SK-N-SH treated with all-trans-retinoic acid at 6 μM for 48 hours (cell line): ENCODE data around the gene CPEB3.

Source experiments
- ATAC-seq: fragments of 200-7000 bp; cut with Tn5 transposase; 3 replicates; pipeline ENCODE4 v1.9.1; 2020; ENCODE audit warnings: mild to moderate bottlenecking, moderate library complexity
- ARNTL ChIP-seq: fragments of 450-650 bp; formaldehyde crosslinking; IDR thresholded peaks from 2 replicates; pipeline ENCODE4 v1.5.0; 2020; ENCODE audit warnings: low read depth, mild to moderate bottlenecking, moderate library complexity, borderline replicate concordance
- BACH2 ChIP-seq: fragments of 250-450 bp; sonication (Bioruptor Pico); IDR thresholded peaks from 2 replicates; pipeline ENCODE4 v1.9.0; 2021; ENCODE audit warnings: mild to moderate bottlenecking, borderline replicate concordance
- CREB5 ChIP-seq: fragments of 250-450 bp; sonication (Bioruptor Pico); IDR thresholded peaks from 2 replicates; pipeline ENCODE4 v1.5.1; 2020; ENCODE audit warnings: low read depth, mild to moderate bottlenecking, moderate library complexity
- CSDC2 ChIP-seq: fragments of 250-450 bp; sonication (Bioruptor Pico); IDR thresholded peaks from 2 replicates; pipeline ENCODE4 v1.5.0; 2020; ENCODE audit warnings: mild to moderate bottlenecking, moderate library complexity
- CSRNP3 ChIP-seq: fragments of 250-450 bp; sonication (Bioruptor Pico); IDR thresholded peaks from 2 replicates; pipeline ENCODE4 v1.5.1; 2021; ENCODE audit warnings: mild to moderate bottlenecking, moderate library complexity
- ESRRG ChIP-seq: fragments of 250-450 bp; sonication (Bioruptor Pico); IDR thresholded peaks from 2 replicates; pipeline ENCODE4 v1.6.1; 2021; ENCODE audit warnings: mild to moderate bottlenecking
- GLIS3 ChIP-seq: fragments of 250-450 bp; sonication (Bioruptor Pico); IDR thresholded peaks from 2 replicates; pipeline ENCODE4 v1.5.0; 2020; ENCODE audit warnings: mild to moderate bottlenecking, moderate library complexity
- ISL1 ChIP-seq: fragments of 250-450 bp; sonication (Bioruptor Pico); IDR thresholded peaks from 2 replicates; pipeline ENCODE4 v2.1.2; 2022; ENCODE audit warnings: mild to moderate bottlenecking, moderate library complexity
- OSR1 ChIP-seq: fragments of 250-450 bp; sonication (Bioruptor Pico); IDR thresholded peaks from 2 replicates; pipeline ENCODE4 v1.8.0; 2022; ENCODE audit warnings: moderate library complexity, mild to moderate bottlenecking, inconsistent platforms
- PATZ1 ChIP-seq: fragments of 250-450 bp; sonication (Bioruptor Pico); IDR thresholded peaks from 2 replicates; pipeline ENCODE4 v1.8.0; 2020; ENCODE audit warnings: mild to moderate bottlenecking, moderate library complexity, borderline replicate concordance
- PPARA ChIP-seq: fragments of 250-450 bp; sonication (Bioruptor Pico); IDR thresholded peaks from 2 replicates; pipeline ENCODE4 v1.5.0; 2020; ENCODE audit warnings: mild to moderate bottlenecking, borderline replicate concordance
- RARB ChIP-seq: fragments of 250-450 bp; sonication (Bioruptor Pico); IDR thresholded peaks from 2 replicates; pipeline ENCODE4 v1.8.0; 2021; ENCODE audit warnings: mild to moderate bottlenecking, moderate library complexity
- SNAI2 ChIP-seq: fragments of 250-450 bp; sonication (Bioruptor Pico); IDR thresholded peaks from 2 replicates; pipeline ENCODE4 v1.5.0; 2020; ENCODE audit warnings: mild to moderate bottlenecking, moderate library complexity
- TCF4 ChIP-seq: fragments of 250-450 bp; sonication (Bioruptor Pico); IDR thresholded peaks from 2 replicates; pipeline ENCODE4 v1.8.0; 2021; ENCODE audit warnings: mild to moderate bottlenecking, moderate library complexity, borderline replicate concordance
- TOX ChIP-seq: fragments of 250-450 bp; sonication (Bioruptor Pico); IDR thresholded peaks from 2 replicates; pipeline ENCODE4 v1.8.0; 2021; ENCODE audit warnings: mild to moderate bottlenecking, moderate library complexity, borderline replicate concordance
- TSHZ2 ChIP-seq: fragments of 250-450 bp; sonication (Bioruptor Pico); IDR thresholded peaks from 2 replicates; pipeline ENCODE4 v1.5.0; 2020; ENCODE audit warnings: mild to moderate bottlenecking, moderate library complexity
- ZC3H10 ChIP-seq: fragments of 250-450 bp; sonication (Bioruptor Pico); IDR thresholded peaks from 2 replicates; pipeline ENCODE4 v1.5.1; 2021; ENCODE audit warnings: mild to moderate bottlenecking, moderate library complexity
- ZFP3 ChIP-seq: fragments of 250-450 bp; sonication (Bioruptor Pico); IDR thresholded peaks from 2 replicates; pipeline ENCODE4 v1.5.0; 2020; ENCODE audit warnings: mild to moderate bottlenecking, moderate library complexity
- ZFP30 ChIP-seq: fragments of 450-650 bp; formaldehyde crosslinking; IDR thresholded peaks from 2 replicates; pipeline ENCODE4 v1.5.0; 2022; ENCODE audit warnings: mild to moderate bottlenecking, moderate library complexity
- ZNF565 ChIP-seq: fragments of 450-650 bp; formaldehyde crosslinking; conservative IDR thresholded peaks from 2 replicates; pipeline ENCODE4 v1.5.0; 2020; ENCODE audit warnings: low read depth, mild to moderate bottlenecking, moderate library complexity
- ZNF70 ChIP-seq: fragments of 450-650 bp; formaldehyde crosslinking; IDR thresholded peaks from 2 replicates; pipeline ENCODE4 v1.5.0; 2020; ENCODE audit warnings: mild to moderate bottlenecking, moderate library complexity
- ZNF8 ChIP-seq: fragments of 450-650 bp; formaldehyde crosslinking; IDR thresholded peaks from 2 replicates; pipeline ENCODE4 v1.5.0; 2020; ENCODE audit warnings: mild to moderate bottlenecking, moderate library complexity
- TF ChIP-seq, protein P1 (sequence below): fragments of 250-450 bp; sonication (Bioruptor Pico); IDR thresholded peaks from 2 replicates; pipeline ENCODE4 v1.8.0; 2021; ENCODE audit warnings: low read depth, mild to moderate bottlenecking, moderate library complexity, borderline replicate concordance

Gene CPEB3

DNA sequence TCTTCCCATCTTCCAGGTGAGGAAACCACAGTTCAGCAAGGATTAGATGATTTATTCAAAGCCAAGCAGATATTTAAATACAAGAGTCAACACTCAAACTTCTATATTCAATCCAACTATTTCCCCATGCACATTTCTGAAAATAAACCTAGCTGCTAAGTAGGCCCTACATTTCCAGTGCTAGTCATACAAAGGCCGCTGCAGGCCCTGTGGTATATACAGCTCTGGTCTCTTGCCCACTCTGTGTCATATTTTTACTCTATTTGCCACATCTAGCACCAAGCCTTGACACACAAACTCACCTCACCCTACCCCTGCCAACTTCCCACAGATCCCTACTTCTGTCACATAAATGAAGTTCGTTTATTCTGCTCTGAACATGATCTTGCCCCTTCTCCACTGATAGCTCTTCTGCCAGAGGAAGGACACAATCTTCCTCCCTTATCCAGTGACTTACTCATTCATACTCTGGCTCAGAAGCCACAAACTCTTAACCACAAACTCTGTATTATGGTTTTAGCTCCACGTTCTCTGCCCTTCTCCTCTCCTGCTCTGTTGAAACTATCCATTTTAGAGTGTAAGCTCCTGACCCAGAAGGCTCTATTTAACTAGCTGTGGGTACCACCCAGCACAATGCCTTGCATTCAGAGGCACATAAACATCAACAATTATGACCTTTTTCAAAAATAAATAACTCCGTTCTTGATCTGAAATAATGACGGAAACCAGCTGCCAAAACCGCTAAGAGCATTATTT is 180.7 kb downstream of the CPEB3 start:
- ATAC-seq: no peak
- TF ChIP-seq ESRRG: no peak
- no peak for TF ChIP-seq ARNTL (CRISPR knock-in tag)
- no peak for TF ChIP-seq BACH2
- TF ChIP-seq ZC3H10 (CRISPR knock-in tag): no peak
- TF ChIP-seq TOX (CRISPR knock-in tag): no peak
- no peak for TF ChIP-seq ZNF565 (CRISPR knock-in tag)
- TF ChIP-seq ZFP30 (CRISPR knock-in tag): no peak
- no peak for TF ChIP-seq ZFP3 (CRISPR knock-in tag)
- TF ChIP-seq ZNF8: no peak
- TF ChIP-seq, protein P1, sequence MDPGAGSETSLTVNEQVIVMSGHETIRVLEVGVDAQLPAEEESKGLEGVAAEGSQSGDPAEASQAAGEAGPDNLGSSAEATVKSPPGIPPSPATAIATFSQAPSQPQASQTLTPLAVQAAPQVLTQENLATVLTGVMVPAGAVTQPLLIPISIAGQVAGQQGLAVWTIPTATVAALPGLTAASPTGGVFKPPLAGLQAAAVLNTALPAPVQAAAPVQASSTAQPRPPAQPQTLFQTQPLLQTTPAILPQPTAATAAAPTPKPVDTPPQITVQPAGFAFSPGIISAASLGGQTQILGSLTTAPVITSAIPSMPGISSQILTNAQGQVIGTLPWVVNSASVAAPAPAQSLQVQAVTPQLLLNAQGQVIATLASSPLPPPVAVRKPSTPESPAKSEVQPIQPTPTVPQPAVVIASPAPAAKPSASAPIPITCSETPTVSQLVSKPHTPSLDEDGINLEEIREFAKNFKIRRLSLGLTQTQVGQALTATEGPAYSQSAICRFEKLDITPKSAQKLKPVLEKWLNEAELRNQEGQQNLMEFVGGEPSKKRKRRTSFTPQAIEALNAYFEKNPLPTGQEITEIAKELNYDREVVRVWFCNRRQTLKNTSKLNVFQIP (CRISPR knock-in tag): no peak
- TF ChIP-seq PPARA (CRISPR knock-in tag): no peak
- TF ChIP-seq CSDC2 (CRISPR knock-in tag): no peak
- TF ChIP-seq ISL1 (CRISPR knock-in tag): no peak

- TF ChIP-seq PATZ1 (CRISPR knock-in tag) (no peak), CSRNP3 (CRISPR knock-in tag) (no peak), TSHZ2 (CRISPR knock-in tag) (no peak), ZFP3 (CRISPR knock-in tag) (no peak), ISL1 (CRISPR knock-in tag) (no peak), TOX (CRISPR knock-in tag) (no peak), RARB (CRISPR knock-in tag) (no peak), OSR1 (CRISPR knock-in tag) (no peak), ESRRG (no peak), TCF4 (CRISPR knock-in tag) (no peak), GLIS3 (CRISPR knock-in tag) (no peak), CREB5 (CRISPR knock-in tag) (no peak), ZNF565 (CRISPR knock-in tag) (no peak), SNAI2 (CRISPR knock-in tag) (no peak), ZC3H10 (CRISPR knock-in tag) (no peak), CSDC2 (CRISPR knock-in tag) (no peak), ZNF70 (CRISPR knock-in tag) (no peak), PPARA (CRISPR knock-in tag) (no peak)
- TF ChIP-seq, protein P1 (CRISPR knock-in tag): no peak
Observed at GRCh38 chr10:92108747-92109146, 182.1 kb downstream of the CPEB3 start.

More at GRCh38 chr10:92108747-92109146, 182.1 kb downstream of the CPEB3 start:
- no peak for ATAC-seq
